ENCODE data around the gene ISCA1.

The ISCA1 gene

DNA sequence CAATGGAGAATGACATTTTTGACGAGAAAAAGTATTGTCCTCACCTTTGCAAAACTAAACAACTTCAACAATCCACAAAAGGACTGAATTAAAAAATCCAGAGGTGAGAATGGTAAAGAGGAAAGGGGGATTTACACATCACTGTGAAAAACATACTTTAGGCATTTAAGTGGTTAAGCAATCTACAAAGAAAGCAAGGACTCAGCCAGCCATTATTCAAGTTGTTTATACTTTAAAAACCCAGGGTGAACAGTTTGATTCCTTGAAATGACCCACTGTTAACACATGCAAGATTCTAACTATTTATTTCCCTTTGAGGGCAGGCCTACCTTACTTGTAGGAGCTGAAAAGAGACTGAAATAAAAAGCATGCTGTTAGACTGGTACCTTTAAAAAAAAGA is 42.6 kb upstream of the ISCA1 start (continued):
- TF ChIP-seq, protein P1, sequence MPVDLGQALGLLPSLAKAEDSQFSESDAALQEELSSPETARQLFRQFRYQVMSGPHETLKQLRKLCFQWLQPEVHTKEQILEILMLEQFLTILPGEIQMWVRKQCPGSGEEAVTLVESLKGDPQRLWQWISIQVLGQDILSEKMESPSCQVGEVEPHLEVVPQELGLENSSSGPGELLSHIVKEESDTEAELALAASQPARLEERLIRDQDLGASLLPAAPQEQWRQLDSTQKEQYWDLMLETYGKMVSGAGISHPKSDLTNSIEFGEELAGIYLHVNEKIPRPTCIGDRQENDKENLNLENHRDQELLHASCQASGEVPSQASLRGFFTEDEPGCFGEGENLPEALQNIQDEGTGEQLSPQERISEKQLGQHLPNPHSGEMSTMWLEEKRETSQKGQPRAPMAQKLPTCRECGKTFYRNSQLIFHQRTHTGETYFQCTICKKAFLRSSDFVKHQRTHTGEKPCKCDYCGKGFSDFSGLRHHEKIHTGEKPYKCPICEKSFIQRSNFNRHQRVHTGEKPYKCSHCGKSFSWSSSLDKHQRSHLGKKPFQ (tag by site-specific recombination; IDR thresholded peaks at IDR 0.05) = no peak
- TF ChIP-seq ZNF416 (tag by site-specific recombination; IDR thresholded peaks at IDR 0.05) = no peak

GRCh38 chr9:86324308-86324707 is 42.0 kb upstream of the ISCA1 start:
- H3K36me3 ChIP-seq (ENCODE audit: control insufficient read depth in 2 of 2, insufficient read depth in 1 of 2, low read length in 2 of 2) = peaks cover 34 to 85% of the 10 kb centered on the region in 2 experiments
- no peaks in the 10 kb centered on the region for H3K9me3 ChIP-seq (ENCODE audit: control insufficient read depth, insufficient read depth, low read depth, low read length)
- H3K27ac ChIP-seq (ENCODE audit: extremely low read depth, low read depth, low read length) = no peak overlapping the region
- CTCF ChIA-PET = interaction anchor here (0.6 kb wide), 1 partner anchor 85 kb away, joined by 3 read pairs; no protein-coding TSS in a partner anchor
- H3K4me3 ChIP-seq (ENCODE audit: low read depth, low read length) = no peak overlapping the region
- TF ChIP-seq ZNF112 (tag by site-specific recombination; IDR thresholded peaks at IDR 0.05) = no peak
- TF ChIP-seq, protein P2, sequence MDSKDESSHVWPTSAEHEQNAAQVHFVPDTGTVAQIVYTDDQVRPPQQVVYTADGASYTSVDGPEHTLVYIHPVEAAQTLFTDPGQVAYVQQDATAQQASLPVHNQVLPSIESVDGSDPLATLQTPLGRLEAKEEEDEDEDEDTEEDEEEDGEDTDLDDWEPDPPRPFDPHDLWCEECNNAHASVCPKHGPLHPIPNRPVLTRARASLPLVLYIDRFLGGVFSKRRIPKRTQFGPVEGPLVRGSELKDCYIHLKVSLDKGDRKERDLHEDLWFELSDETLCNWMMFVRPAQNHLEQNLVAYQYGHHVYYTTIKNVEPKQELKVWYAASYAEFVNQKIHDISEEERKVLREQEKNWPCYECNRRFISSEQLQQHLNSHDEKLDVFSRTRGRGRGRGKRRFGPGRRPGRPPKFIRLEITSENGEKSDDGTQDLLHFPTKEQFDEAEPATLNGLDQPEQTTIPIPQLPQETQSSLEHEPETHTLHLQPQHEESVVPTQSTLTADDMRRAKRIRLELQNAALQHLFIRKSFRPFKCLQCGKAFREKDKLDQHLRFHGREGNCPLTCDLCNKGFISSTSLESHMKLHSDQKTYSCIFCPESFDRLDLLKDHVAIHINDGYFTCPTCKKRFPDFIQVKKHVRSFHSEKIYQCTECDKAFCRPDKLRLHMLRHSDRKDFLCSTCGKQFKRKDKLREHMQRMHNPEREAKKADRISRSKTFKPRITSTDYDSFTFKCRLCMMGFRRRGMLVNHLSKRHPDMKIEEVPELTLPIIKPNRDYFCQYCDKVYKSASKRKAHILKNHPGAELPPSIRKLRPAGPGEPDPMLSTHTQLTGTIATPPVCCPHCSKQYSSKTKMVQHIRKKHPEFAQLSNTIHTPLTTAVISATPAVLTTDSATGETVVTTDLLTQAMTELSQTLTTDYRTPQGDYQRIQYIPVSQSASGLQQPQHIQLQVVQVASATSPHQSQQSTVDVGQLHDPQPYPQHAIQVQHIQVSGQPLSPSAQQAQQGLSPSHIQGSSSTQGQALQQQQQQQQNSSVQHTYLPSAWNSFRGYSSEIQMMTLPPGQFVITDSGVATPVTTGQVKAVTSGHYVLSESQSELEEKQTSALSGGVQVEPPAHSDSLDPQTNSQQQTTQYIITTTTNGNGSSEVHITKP (tag by site-specific recombination; IDR thresholded peaks at IDR 0.05) = peak; percentile 58; the same call in 1 of the 2 replicates
- TF ChIP-seq SCRT2 (tag by site-specific recombination; IDR thresholded peaks at IDR 0.05) = no peak
- no peaks in the 10 kb centered on the region for H3K4me1 ChIP-seq (ENCODE audit: control insufficient read depth, insufficient read depth, low read length)
- POLR2A ChIA-PET = no interaction called here

DNA sequence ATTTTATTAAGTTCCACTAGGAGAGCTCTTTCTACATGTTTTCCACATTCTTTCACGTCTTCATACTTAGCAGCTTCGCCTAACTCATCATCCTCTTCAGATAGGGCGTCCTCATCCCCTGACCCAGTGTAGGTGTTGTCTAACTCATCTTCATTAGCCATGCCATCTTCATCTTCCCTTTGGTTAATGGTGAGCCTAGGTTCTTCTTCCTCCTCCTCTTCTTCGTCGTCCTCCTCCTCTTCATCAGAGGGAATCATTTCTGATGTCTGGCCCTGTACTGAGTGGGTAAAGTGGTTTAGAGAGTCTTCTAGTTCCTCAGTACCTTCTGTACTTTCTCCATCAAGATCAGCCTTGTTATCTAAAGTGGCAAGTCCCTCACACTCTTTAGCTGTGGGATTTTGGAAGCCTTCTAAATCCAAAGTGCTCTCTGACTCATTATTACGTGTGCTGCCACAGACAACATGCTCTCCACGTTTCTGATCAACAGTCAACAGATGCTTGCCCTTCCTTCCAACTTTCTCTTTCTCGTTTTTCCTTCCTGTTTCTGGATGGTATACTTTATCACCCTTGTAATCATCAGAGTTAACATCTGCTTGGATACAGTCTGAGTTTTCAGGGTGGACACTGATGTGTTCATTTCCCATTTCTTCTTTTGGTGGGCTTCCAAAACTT is 40.8 kb upstream of the ISCA1 start:
- CTCF ChIA-PET = interaction anchor here (0.6 to 0.8 kb wide), 2 partner anchors 9 to 505 kb away, joined by 4 read pairs; no protein-coding TSS in a partner anchor
- H3K27ac ChIP-seq (ENCODE audit: extremely low read depth, low read depth, low read length) = no peak overlapping the region

GRCh38 chr9:86321373-86321772 is 39.0 kb upstream of the ISCA1 start:
- no peak for TF ChIP-seq ZNF132 (tag by site-specific recombination; IDR thresholded peaks at IDR 0.05; ENCODE audit: borderline replicate concordance)
- no peak for TF ChIP-seq ZNF530 (tag by site-specific recombination; IDR thresholded peaks at IDR 0.05; ENCODE audit: low read depth)
- Histone ChIP-seq H3K36me3 (ENCODE audit: control insufficient read depth in 2 of 2, insufficient read depth in 1 of 2, low read length in 2 of 2) (peaks cover 38 to 90% of the 10 kb centered on the region in 2 experiments), H3K4me3 (ENCODE audit: low read depth, low read length) (no peak overlapping the region), H3K4me1 (ENCODE audit: control insufficient read depth, insufficient read depth, low read length) (no peaks in the 10 kb centered on the region), H3K9me3 (ENCODE audit: control insufficient read depth, insufficient read depth, low read depth, low read length) (no peaks in the 10 kb centered on the region), H3K27ac (ENCODE audit: extremely low read depth, low read depth, low read length) (no peak overlapping the region)
- ChIA-PET POLR2A (no interaction called here), CTCF (no interaction called here)

More for the DNA sequence above, 40.8 kb upstream of the ISCA1 start:
- peaks cover 38 to 92% of the 10 kb centered on the region in 2 experiments for H3K36me3 ChIP-seq (ENCODE audit: control insufficient read depth in 2 of 2, insufficient read depth in 1 of 2, low read length in 2 of 2)
- no peak for TF ChIP-seq ZNF266 (tag by site-specific recombination; IDR thresholded peaks at IDR 0.05; ENCODE audit: low read depth)
- TF ChIP-seq, protein P3, sequence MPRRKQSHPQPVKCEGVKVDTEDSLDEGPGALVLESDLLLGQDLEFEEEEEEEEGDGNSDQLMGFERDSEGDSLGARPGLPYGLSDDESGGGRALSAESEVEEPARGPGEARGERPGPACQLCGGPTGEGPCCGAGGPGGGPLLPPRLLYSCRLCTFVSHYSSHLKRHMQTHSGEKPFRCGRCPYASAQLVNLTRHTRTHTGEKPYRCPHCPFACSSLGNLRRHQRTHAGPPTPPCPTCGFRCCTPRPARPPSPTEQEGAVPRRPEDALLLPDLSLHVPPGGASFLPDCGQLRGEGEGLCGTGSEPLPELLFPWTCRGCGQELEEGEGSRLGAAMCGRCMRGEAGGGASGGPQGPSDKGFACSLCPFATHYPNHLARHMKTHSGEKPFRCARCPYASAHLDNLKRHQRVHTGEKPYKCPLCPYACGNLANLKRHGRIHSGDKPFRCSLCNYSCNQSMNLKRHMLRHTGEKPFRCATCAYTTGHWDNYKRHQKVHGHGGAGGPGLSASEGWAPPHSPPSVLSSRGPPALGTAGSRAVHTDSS (tag by site-specific recombination; IDR thresholded peaks at IDR 0.05) = peak; percentile 90
- no peak overlapping the region for H3K4me3 ChIP-seq (ENCODE audit: low read depth, low read length)
- POLR2A ChIA-PET = interaction anchor here (0.6 kb wide), 1 partner anchor 490 kb away, joined by 6 read pairs; no protein-coding TSS in a partner anchor
- H3K4me1 ChIP-seq (ENCODE audit: control insufficient read depth, insufficient read depth, low read length) = no peaks in the 10 kb centered on the region
- no peaks in the 10 kb centered on the region for H3K9me3 ChIP-seq (ENCODE audit: control insufficient read depth, insufficient read depth, low read depth, low read length)
